Measurements from ENCODE around the gene OVCH2. TPM values are rescaled to one million over a fixed set of nuclear protein-coding genes. Genes with fewer than 3 reads are reported as not detected.
"Not testable (repeated sequence)": the region's sequence is repeated elsewhere in the genome, so short reads cannot be mapped to it uniquely, and the experiment has no call there.

The OVCH2 gene
- polyA plus RNA-seq, 1 donor = 0.06 TPM

DNA sequence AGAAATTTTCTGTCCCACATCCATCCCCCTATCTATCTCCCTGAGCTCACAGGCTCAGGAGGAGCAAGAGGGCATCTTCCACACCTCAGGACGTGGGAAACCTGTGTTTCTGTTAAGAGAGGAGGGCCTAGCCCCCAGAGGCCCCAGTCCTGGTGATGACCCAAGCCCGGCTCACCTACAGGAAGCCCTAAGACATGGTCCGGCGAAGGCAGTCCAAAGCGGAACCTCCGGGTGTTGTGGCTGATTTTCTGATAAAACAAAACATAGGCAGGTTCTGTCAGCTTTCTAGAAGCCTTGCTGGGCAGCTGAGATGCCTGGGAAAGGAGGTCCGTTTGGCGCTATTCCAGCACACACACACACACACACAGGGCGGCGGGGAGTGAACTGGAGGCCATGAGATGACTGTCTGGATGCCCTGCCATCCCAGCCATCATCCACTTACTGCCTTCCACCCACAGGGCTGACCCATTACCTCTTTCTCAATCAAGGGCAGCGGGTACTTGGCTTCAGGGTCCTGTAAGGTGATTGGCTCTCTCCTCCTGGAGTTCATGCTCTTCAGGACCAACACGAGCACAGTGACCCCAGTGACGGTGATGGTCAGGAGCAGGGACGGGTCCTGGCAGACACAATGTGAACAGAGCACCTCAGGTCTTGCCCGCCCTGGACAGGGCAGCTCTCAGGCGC, 33.9 kb downstream of the OVCH2 start:
- H3K27ac ChIP-seq (ENCODE audit: low read length) = no peak overlapping the region
- H3K36me3 ChIP-seq (ENCODE audit: control insufficient read depth, insufficient read depth, low read length) = peaks cover 19% of the 10 kb centered on the region
- no peak overlapping the region for H3K4me3 ChIP-seq (ENCODE audit: low read length)
- peaks cover 2% of the 10 kb centered on the region for H3K9me3 ChIP-seq (ENCODE audit: control insufficient read depth, low read depth, low read length)
- no peak for DNase-seq
- H3K27me3 ChIP-seq (ENCODE audit: control insufficient read depth, insufficient read depth, low read length) = peaks cover 32% of the 10 kb centered on the region
- peaks cover 10% of the 10 kb centered on the region for H3K4me1 ChIP-seq (ENCODE audit: control insufficient read depth, insufficient read depth, low read length)
- no CpG with 5 or more reads among the region's 16 CpGs for WGBS (ENCODE audit: insufficient coverage, low lambda C conversion rate)

DNA sequence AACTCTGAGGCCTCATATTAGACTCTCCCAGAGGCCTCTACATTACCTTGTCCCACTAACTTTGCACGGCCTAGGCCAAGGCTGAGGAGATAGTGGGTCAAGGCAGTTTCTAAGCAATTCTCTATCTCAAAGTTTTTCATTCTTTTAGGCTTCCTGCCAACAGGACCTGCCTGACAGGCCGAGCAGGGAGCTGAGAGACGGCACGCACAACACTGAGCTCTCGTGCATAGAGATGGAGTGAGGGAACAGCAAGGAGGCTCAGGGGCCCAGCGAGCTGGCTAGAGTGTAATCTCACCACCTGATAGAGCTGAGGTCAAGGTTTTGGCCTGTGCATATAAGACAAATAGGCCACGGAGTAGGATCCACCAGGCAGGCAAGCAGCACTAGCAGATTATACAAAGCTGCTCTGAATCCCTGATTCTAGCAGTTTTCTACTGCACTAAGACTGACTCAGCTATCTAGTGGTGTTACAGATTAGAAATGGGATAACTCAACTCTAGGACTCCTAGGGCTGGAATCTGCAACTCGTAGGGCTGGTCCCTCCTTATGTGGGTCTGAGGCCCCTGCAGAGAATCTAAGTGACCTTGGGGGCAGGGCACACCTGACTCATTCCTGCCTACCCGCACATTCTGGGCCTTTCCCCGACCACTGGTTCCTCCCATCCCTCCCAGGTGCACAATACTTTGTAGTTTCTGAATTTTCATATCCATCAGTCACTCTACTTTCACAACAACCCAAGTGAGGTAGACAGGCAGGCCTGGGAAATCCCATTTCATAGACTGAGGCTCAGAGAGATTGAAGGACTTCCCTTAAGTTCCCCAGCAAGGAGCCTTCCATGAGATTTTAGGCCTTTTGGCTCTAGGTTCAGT, 34.7 kb downstream of the OVCH2 start:
- peaks cover 32% of the 10 kb centered on the region for H3K27me3 ChIP-seq (ENCODE audit: control insufficient read depth, insufficient read depth, low read length)
- no peak for DNase-seq
- 43% methylated on average over 3 of the region's 10 CpGs for WGBS (ENCODE audit: insufficient coverage, low lambda C conversion rate)
- H3K9me3 ChIP-seq (ENCODE audit: control insufficient read depth, low read depth, low read length) = peaks cover 2% of the 10 kb centered on the region
- no peak overlapping the region for H3K4me3 ChIP-seq (ENCODE audit: low read length)
- H3K27ac ChIP-seq (ENCODE audit: low read length) = no peak overlapping the region
- peaks cover 24% of the 10 kb centered on the region for H3K36me3 ChIP-seq (ENCODE audit: control insufficient read depth, insufficient read depth, low read length)
- peaks cover 10% of the 10 kb centered on the region for H3K4me1 ChIP-seq (ENCODE audit: control insufficient read depth, insufficient read depth, low read length)

GRCh38 chr11:7670641-7671040, 35.6 kb downstream of the OVCH2 start:
- H3K9me3 ChIP-seq (ENCODE audit: control insufficient read depth, low read depth, low read length) = peaks cover 2% of the 10 kb centered on the region
- peaks cover 31% of the 10 kb centered on the region for H3K36me3 ChIP-seq (ENCODE audit: control insufficient read depth, insufficient read depth, low read length)
- DNase-seq = no peak
- 100% methylated on average over 3 of the region's 4 CpGs for WGBS (ENCODE audit: insufficient coverage, low lambda C conversion rate)
- H3K27me3 ChIP-seq (ENCODE audit: control insufficient read depth, insufficient read depth, low read length) = peaks cover 27% of the 10 kb centered on the region
- H3K27ac ChIP-seq (ENCODE audit: low read length) = no peak overlapping the region
- H3K4me1 ChIP-seq (ENCODE audit: control insufficient read depth, insufficient read depth, low read length) = peaks cover 10% of the 10 kb centered on the region
- no peak overlapping the region for H3K4me3 ChIP-seq (ENCODE audit: low read length)

GRCh38 chr11:7668911-7669310, 37.4 kb downstream of the OVCH2 start:
- H3K27me3 ChIP-seq (ENCODE audit: control insufficient read depth, insufficient read depth, low read length) = peaks cover 17% of the 10 kb centered on the region
- H3K4me3 ChIP-seq (ENCODE audit: low read length) = no peak overlapping the region
- H3K4me1 ChIP-seq (ENCODE audit: control insufficient read depth, insufficient read depth, low read length) = peaks cover 13% of the 10 kb centered on the region
- peaks cover 2% of the 10 kb centered on the region for H3K9me3 ChIP-seq (ENCODE audit: control insufficient read depth, low read depth, low read length)
- H3K27ac ChIP-seq (ENCODE audit: low read length) = no peak overlapping the region
- no peak for DNase-seq
- WGBS (ENCODE audit: insufficient coverage, low lambda C conversion rate) = 93% methylated on average over 3 of the region's 5 CpGs
- peaks cover 43% of the 10 kb centered on the region for H3K36me3 ChIP-seq (ENCODE audit: control insufficient read depth, insufficient read depth, low read length)

DNA sequence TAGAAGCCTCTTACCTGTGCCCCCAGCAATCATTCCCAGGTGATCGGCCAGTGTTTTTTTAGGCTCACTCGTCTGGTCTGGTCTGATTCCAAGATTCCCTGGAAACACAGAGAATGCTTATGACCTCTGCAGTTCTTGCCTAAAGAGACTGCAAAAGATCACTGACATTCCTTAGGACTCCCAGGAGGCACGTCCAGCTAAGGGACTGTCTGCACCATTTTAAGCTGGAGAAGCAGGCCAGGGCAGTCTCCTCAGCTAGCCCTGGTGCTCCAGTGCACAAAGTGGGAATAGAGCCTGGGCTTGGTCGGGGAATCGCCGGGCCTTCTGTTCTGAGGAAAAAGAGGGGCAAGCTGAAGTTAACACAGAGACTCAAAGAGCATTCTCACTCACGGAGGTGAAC, 37.8 kb downstream of the OVCH2 start:
- Histone ChIP-seq H3K27ac (ENCODE audit: low read length) (no peak overlapping the region), H3K36me3 (ENCODE audit: control insufficient read depth, insufficient read depth, low read length) (peaks cover 43% of the 10 kb centered on the region), H3K27me3 (ENCODE audit: control insufficient read depth, insufficient read depth, low read length) (peaks cover 13% of the 10 kb centered on the region), H3K4me3 (ENCODE audit: low read length) (no peak overlapping the region), H3K9me3 (ENCODE audit: control insufficient read depth, low read depth, low read length) (no peaks in the 10 kb centered on the region), H3K4me1 (ENCODE audit: control insufficient read depth, insufficient read depth, low read length) (peaks cover 13% of the 10 kb centered on the region)
- DNase-seq = no peak
- no CpG with 5 or more reads among the region's 7 CpGs for WGBS (ENCODE audit: insufficient coverage, low lambda C conversion rate)

DNA sequence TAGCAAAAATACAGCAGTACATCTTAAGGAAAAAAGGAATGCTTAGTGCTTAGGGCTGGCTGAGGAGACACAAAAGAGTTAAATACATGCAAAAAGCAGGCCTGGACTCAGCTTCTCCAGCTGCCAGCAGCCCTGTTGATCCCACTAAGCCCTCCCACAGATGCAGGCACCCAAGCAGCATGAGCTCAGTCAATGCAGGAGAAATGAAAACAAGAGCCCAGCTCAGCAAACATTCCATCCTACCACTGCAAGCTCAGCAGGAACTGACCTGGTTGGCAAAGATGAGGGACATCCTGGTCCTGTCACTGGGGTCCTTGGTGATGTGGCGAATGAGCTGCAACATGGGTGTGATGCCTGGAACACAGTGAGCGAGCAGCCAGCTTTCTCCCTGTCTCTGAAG, 38.8 kb downstream of the OVCH2 start:
- no CpG with 5 or more reads among the region's 2 CpGs for WGBS (ENCODE audit: insufficient coverage, low lambda C conversion rate)
- Histone ChIP-seq H3K36me3 (ENCODE audit: control insufficient read depth, insufficient read depth, low read length) (peaks cover 43% of the 10 kb centered on the region), H3K4me1 (ENCODE audit: control insufficient read depth, insufficient read depth, low read length) (peaks cover 6% of the 10 kb centered on the region), H3K27ac (ENCODE audit: low read length) (no peak overlapping the region), H3K4me3 (ENCODE audit: low read length) (no peak overlapping the region), H3K9me3 (ENCODE audit: control insufficient read depth, low read depth, low read length) (no peaks in the 10 kb centered on the region), H3K27me3 (ENCODE audit: control insufficient read depth, insufficient read depth, low read length) (peaks cover 3% of the 10 kb centered on the region)
- DNase-seq = no peak

DNA sequence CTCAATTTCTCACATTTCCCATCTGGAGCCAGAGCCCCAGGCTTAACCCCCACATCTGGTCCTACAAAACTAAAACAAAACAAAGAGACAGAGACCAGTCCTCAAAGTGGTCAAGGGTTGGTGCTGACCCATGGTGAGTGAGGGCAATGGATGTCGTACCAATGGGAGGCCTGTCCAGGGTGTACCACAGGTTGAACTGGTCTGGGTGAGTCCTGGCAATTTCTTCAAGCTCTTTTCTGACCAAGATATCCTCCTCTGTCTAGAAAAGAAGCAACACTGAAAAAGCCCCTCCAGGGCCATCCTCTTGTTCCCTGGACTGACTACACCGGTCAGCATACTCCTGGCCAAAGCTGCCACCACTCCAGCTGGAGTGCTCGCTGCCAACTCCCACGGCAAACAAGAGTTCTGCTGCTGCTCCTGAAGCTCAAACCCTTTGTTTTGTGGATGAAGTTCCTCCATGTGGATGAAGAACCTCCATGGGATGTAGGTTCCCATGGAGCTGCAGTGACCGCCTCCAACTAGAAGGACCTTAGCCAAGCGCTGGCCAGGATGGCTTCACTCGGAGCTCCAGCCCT, 39.9 kb downstream of the OVCH2 start:
- Histone ChIP-seq H3K4me3 (ENCODE audit: low read length) (no peak overlapping the region), H3K9me3 (ENCODE audit: control insufficient read depth, low read depth, low read length) (no peaks in the 10 kb centered on the region), H3K27me3 (ENCODE audit: control insufficient read depth, insufficient read depth, low read length) (no peaks in the 10 kb centered on the region), H3K4me1 (ENCODE audit: control insufficient read depth, insufficient read depth, low read length) (peaks cover 3% of the 10 kb centered on the region), H3K36me3 (ENCODE audit: control insufficient read depth, insufficient read depth, low read length) (peaks cover 43% of the 10 kb centered on the region), H3K27ac (ENCODE audit: low read length) (no peak overlapping the region)
- 80% methylated on average over 1 of the region's 7 CpGs for WGBS (ENCODE audit: insufficient coverage, low lambda C conversion rate)
- DNase-seq = no peak

DNA sequence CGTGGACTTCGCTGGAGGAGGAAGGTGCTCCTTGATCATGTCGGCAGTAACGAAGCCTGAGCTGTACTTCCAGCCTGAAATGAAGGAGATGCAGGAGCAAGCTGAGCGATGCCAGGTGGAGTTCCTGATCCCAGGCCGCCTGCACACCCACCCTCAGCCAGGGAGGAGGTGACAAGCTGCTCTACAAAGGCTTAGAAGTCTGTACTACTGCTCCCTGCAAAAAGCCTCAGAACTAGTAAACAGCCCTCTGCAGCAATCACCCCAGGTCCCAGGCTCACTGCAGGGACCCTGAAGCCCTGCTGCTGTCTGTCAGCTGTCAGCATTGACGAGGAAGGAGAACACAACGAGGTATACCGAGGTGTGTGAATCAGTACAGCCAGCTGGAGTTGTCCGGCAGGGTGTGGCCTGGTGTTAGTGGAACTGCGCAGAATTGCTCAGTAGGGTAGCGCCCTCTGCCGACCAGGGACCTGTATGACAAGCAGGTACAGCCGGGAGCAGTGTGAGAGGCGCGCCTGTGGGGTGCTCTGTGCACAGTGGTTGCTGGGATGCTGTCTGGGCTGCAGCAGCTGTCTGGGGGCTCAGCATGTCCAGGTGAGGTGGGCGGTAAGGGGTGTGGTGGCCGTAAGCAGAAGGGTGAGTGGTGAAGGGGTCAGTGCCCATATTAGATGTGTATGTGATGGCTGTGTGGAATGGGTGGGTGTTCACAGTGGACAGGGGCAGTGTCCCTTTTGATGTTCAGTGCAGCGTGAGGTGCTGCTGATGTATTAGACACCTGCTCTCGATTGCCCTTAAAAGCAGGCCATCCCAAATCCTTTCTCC, 40.6 kb downstream of the OVCH2 start:
- Histone ChIP-seq H3K27me3 (ENCODE audit: control insufficient read depth, insufficient read depth, low read length) (no peaks in the 10 kb centered on the region), H3K27ac (ENCODE audit: low read length) (no peak overlapping the region), H3K36me3 (ENCODE audit: control insufficient read depth, insufficient read depth, low read length) (peaks cover 43% of the 10 kb centered on the region), H3K4me1 (ENCODE audit: control insufficient read depth, insufficient read depth, low read length) (peaks cover 3% of the 10 kb centered on the region), H3K4me3 (ENCODE audit: low read length) (no peak overlapping the region), H3K9me3 (ENCODE audit: control insufficient read depth, low read depth, low read length) (no peaks in the 10 kb centered on the region)
- peak; percentile 72 to 75 for DNase-seq
- 100% methylated on average over 1 of the region's 20 CpGs for whole genome bisulfite sequencing (ENCODE audit: insufficient coverage, low lambda C conversion rate)

- Histone ChIP-seq H3K4me1 (ENCODE audit: control insufficient read depth, insufficient read depth, low read length) (peaks cover 3% of the 10 kb centered on the region), H3K36me3 (ENCODE audit: control insufficient read depth, insufficient read depth, low read length) (peaks cover 43% of the 10 kb centered on the region), H3K4me3 (ENCODE audit: low read length) (no peak overlapping the region), H3K9me3 (ENCODE audit: control insufficient read depth, low read depth, low read length) (no peaks in the 10 kb centered on the region), H3K27ac (ENCODE audit: low read length) (no peak overlapping the region), H3K27me3 (ENCODE audit: control insufficient read depth, insufficient read depth, low read length) (no peaks in the 10 kb centered on the region)
- DNase-seq = no peak
- WGBS (ENCODE audit: insufficient coverage, low lambda C conversion rate) = no CpG with 5 or more reads among the region's 6 CpGs
Observed at GRCh38 chr11:7664867-7665266, 41.4 kb downstream of the OVCH2 start.

DNA sequence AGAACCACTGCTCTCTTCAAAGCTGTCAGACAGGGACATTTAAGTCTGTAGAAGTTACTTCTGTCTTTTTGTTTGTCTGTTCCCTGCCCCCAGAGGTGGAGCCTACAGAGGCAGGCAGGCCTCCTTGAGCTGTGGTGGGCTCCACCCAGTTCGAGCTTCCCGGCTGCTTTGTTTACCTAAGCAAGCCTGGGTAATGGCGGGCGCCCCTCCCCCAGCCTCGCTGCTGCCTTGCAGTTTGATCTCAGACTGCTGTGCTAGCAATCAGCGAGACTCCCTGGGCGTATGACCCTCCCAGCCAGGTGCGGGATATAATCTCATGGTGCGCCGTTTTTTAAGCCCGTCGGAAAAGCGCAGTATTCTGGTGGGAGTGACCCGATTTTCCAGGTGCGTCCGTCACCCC, 42.7 kb downstream of the OVCH2 start:
- no CpG with 5 or more reads among the region's 16 CpGs for WGBS (ENCODE audit: insufficient coverage, low lambda C conversion rate)
- DNase-seq; H3K27ac ChIP-seq (ENCODE audit: low read length): not testable (repeated sequence)

More for the DNA sequence above, 42.7 kb downstream of the OVCH2 start:
- not testable (repeated sequence) for H3K4me3 ChIP-seq (ENCODE audit: low read length); H3K9me3 ChIP-seq (ENCODE audit: control insufficient read depth, low read depth, low read length); H3K27me3 ChIP-seq (ENCODE audit: control insufficient read depth, insufficient read depth, low read length); H3K4me1 ChIP-seq (ENCODE audit: control insufficient read depth, insufficient read depth, low read length)
- peaks cover 35% of the 10 kb centered on the region for H3K36me3 ChIP-seq (ENCODE audit: control insufficient read depth, insufficient read depth, low read length)
